ENCODE measurements around the gene MGAT4D. TPM values are rescaled to one million over a fixed set of nuclear protein-coding genes. Genes with fewer than 3 reads are reported as not detected.

The MGAT4D gene
- total and polyA plus RNA-seq, 2 experiments from 2014 or later, result not detected

GRCh38 chr4:140483445-140483844 is 14.6 kb downstream of the MGAT4D start:
- no peak for ATAC-seq
- H3K36me3 Mint-ChIP-seq (ENCODE audit: low read depth), result no peaks in the 10 kb centered on the region; the same call in 2 of the 3 replicates
- H3K27ac Mint-ChIP-seq, result no peak overlapping the region
- no peaks in the 10 kb centered on the region for H3K9me2 ChIP-seq (ENCODE audit: insufficient read depth)
- H4K20me1 ChIP-seq (replicated peaks; ENCODE audit: insufficient read depth), result no peaks in the 10 kb centered on the region
- H3K4me3 Mint-ChIP-seq, result no peak overlapping the region
- no peaks in the 10 kb centered on the region for H3K27me3 Mint-ChIP-seq (ENCODE audit: insufficient read depth, low read depth, poor library complexity)
- DNase-seq (ENCODE audit: low spot score), result no peak
- no peaks in the 10 kb centered on the region for H3K27me3 ChIP-seq (ENCODE audit: insufficient read depth)
- no peak overlapping the region for H3K4me3 ChIP-seq
- H3K4me2 ChIP-seq, result no peak overlapping the region
- no peaks in the 10 kb centered on the region for H3F3A ChIP-seq (replicated peaks; ENCODE audit: low read depth)
- H3K79me2 ChIP-seq (replicated peaks; ENCODE audit: insufficient read depth), result no peaks in the 10 kb centered on the region
- H3K4me1 ChIP-seq (ENCODE audit: insufficient read depth), result no peaks in the 10 kb centered on the region
- TF ChIP-seq POLR2AphosphoS5 (IDR thresholded peaks at IDR 0.05; ENCODE audit: low read depth) (no peak), CTCF (conservative IDR thresholded peaks at IDR 0.05; ENCODE audit: low read depth in 2 of 2) (no peak)
- H3K4me1 Mint-ChIP-seq, result peaks cover 2% of the 10 kb centered on the region; the same call in 1 of the 3 replicates
- peaks cover 7% of the 10 kb centered on the region; the same call in 2 of the 3 replicates for H3K9me3 Mint-ChIP-seq
- H3K36me3 ChIP-seq (ENCODE audit: insufficient read depth), result no peaks in the 10 kb centered on the region
- no peak overlapping the region for H3K27ac ChIP-seq (ENCODE audit: low read depth)
- no peak overlapping the region for H2AFZ ChIP-seq

- no peak overlapping the region for H3K4me3 ChIP-seq
- H4K20me1 ChIP-seq (replicated peaks; ENCODE audit: insufficient read depth), result no peaks in the 10 kb centered on the region
- no peaks in the 10 kb centered on the region for H3K36me3 ChIP-seq (ENCODE audit: insufficient read depth)
- Mint-ChIP-seq H3K36me3 (ENCODE audit: low read depth) (no peaks in the 10 kb centered on the region), H3K4me3 (no peak overlapping the region), H3K27me3 (ENCODE audit: insufficient read depth, low read depth, poor library complexity) (no peaks in the 10 kb centered on the region), H3K9me3 (no peaks in the 10 kb centered on the region), H3K27ac (no peak overlapping the region), H3K4me1 (peaks cover 8% of the 10 kb centered on the region)
- no peaks in the 10 kb centered on the region for H3K79me2 ChIP-seq (replicated peaks; ENCODE audit: insufficient read depth)
- DNase-seq (ENCODE audit: low spot score) (no peak), ATAC-seq (no peak)
- H3K27ac ChIP-seq (ENCODE audit: low read depth), result no peak overlapping the region
- H3K4me1 ChIP-seq (ENCODE audit: insufficient read depth), result no peaks in the 10 kb centered on the region
- no peak overlapping the region for H2AFZ ChIP-seq
- H3K4me2 ChIP-seq, result no peak overlapping the region
- H3F3A ChIP-seq (replicated peaks; ENCODE audit: low read depth), result no peaks in the 10 kb centered on the region
- H3K27me3 ChIP-seq (ENCODE audit: insufficient read depth), result no peaks in the 10 kb centered on the region
- H3K9me2 ChIP-seq (ENCODE audit: insufficient read depth), result no peaks in the 10 kb centered on the region
- TF ChIP-seq ETS1 (IDR thresholded peaks at IDR 0.05), result no peak
- no peak for TF ChIP-seq STAT1 (IDR thresholded peaks at IDR 0.05; ENCODE audit: unreplicated experiment)
- no peak for TF ChIP-seq REST (IDR thresholded peaks at IDR 0.05; ENCODE audit: unreplicated experiment)
- no peak for TF ChIP-seq CTCF (conservative IDR thresholded peaks at IDR 0.05; ENCODE audit: low read depth in 2 of 2)
- TF ChIP-seq ZNF462 (CRISPR knock-in tag; IDR thresholded peaks at IDR 0.05), result no peak
These were observed 25.9 kb downstream of the MGAT4D start for GRCh38 chr4:140472156-140472555.

All from GM23338 (cell line).